ENCODE measurements around the gene ZSCAN10. TPM values are rescaled to one million over a fixed set of nuclear protein-coding genes. Genes with fewer than 3 reads are reported as not detected.
"Not testable (repeated sequence)": the region's sequence is repeated elsewhere in the genome, so short reads cannot be mapped to it uniquely, and the experiment has no call there.

The ZSCAN10 gene
- total RNA-seq, 2 experiments from 2014 or later: 0.36 to 0.56 TPM

DNA sequence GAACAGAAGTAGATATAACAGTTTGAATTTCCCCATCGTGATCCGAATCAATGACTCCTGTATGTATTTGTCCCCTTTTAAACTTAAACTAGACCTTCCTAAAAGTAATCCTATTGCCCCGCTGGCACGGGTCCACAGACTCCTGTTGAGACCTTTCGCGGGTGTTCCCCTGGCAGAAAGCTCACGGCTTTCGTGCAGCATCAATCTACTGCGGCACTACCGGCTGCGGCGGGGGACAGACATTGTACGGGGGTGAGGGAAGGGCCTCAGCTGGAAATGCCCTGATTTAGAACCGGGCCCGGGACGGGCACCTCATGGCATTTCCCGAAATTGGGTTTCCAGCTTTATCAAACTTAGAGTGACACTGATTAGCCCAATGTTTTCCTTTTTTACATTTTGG, 19.1 kb downstream of the ZSCAN10 start:
- H3K27me3 ChIP-seq (ENCODE audit: control insufficient read depth in 1 of 2, insufficient read depth in 2 of 2, low read length in 2 of 2): no peaks in the 10 kb centered on the region
- CTCF ChIA-PET: interaction anchor here (1.1 to 1.3 kb wide), 2 partner anchors 20 to 22 kb away, joined by 3 to 5 read pairs; no protein-coding TSS in a partner anchor
- Mint-ChIP-seq H3K4me3 (no peak overlapping the region), H3K4me1 (ENCODE audit: low read depth) (peaks cover 84% of the 10 kb centered on the region), H3K36me3 (ENCODE audit: low read depth) (peaks cover 7% of the 10 kb centered on the region), H3K9me3 (no peaks in the 10 kb centered on the region), H3K27me3 (no peaks in the 10 kb centered on the region), H3K27ac (peak overlapping the region; percentile 95)
- intact Hi-C loops (cut with DNase I, micrococcal nuclease): no loop called here
- DNase-seq (no peak), ATAC-seq (ENCODE audit: poor library complexity) (no peak)
- H3K27ac ChIP-seq (ENCODE audit: low read depth in 1 of 2, low read length in 2 of 2): no peak overlapping the region
- POLR2A ChIA-PET: interaction anchor here (1.0 to 1.6 kb wide), 3 partner anchors 9 to 15 kb away, joined by 3 to 5 read pairs (median 4); partner anchors contain the start of gene IL32
- no peaks in the 10 kb centered on the region for H3K36me3 ChIP-seq (ENCODE audit: insufficient read depth, low read length)
- H3K4me1 ChIP-seq (ENCODE audit: insufficient read depth, low read length): peaks cover 76% of the 10 kb centered on the region
- H3K4me3 ChIP-seq (ENCODE audit: low read length): no peak overlapping the region
- no peak for TF ChIP-seq CTCF (IDR thresholded peaks at IDR 0.05)
- H3K9me3 ChIP-seq (ENCODE audit: control insufficient read depth in 1 of 2, insufficient read depth in 1 of 2, low read length in 2 of 2): peaks cover 0 to 9% of the 10 kb centered on the region in 2 experiments

GRCh38 chr16:3076577-3076976, 22.5 kb downstream of the ZSCAN10 start:
- H3K9me3 ChIP-seq (ENCODE audit: control insufficient read depth in 1 of 2, insufficient read depth in 1 of 2, low read length in 2 of 2): peaks cover 0 to 9% of the 10 kb centered on the region in 2 experiments
- ATAC-seq (ENCODE audit: poor library complexity) (no peak), DNase-seq (peak in 1 of 14 experiments; percentile 41)
- Mint-ChIP-seq H3K36me3 (ENCODE audit: low read depth) (peaks cover 7% of the 10 kb centered on the region), H3K27me3 (no peaks in the 10 kb centered on the region), H3K9me3 (no peaks in the 10 kb centered on the region), H3K27ac (peak overlapping the region; percentile 95), H3K4me1 (ENCODE audit: low read depth) (peaks cover 91% of the 10 kb centered on the region), H3K4me3 (peak overlapping the region; percentile 80)
- no peaks in the 10 kb centered on the region for H3K27me3 ChIP-seq (ENCODE audit: control insufficient read depth in 1 of 2, insufficient read depth in 2 of 2, low read length in 2 of 2)
- H3K36me3 ChIP-seq (ENCODE audit: insufficient read depth, low read length): no peaks in the 10 kb centered on the region
- peaks cover 95% of the 10 kb centered on the region for H3K4me1 ChIP-seq (ENCODE audit: insufficient read depth, low read length)
- ChIA-PET CTCF (interaction anchor here (1.0 to 4.7 kb wide), 7 partner anchors 11 to 73 kb away, joined by 3 to 24 read pairs (median 3); partner anchors contain the start of gene IL32), POLR2A (interaction anchor here (1.1 to 5.9 kb wide), 16 partner anchors 11 to 207 kb away, joined by 3 to 137 read pairs (median 13); partner anchors contain the start of genes IL32, ZNF213, ZNF263 and ZSCAN10)
- intact Hi-C loops (cut with DNase I, micrococcal nuclease): loop anchor here in 1 of 2 experiments (2.0 kb wide), 1 partner anchor 22 kb away; the partner anchor contains the start of gene ZSCAN10
- peak overlapping the region; percentile 80 to 86 for H3K27ac ChIP-seq (ENCODE audit: low read depth in 1 of 2, low read length in 2 of 2)
- peak overlapping the region; percentile 26 for H3K4me3 ChIP-seq (ENCODE audit: low read length)
- no peak for TF ChIP-seq CTCF (IDR thresholded peaks at IDR 0.05)

- Mint-ChIP-seq H3K4me3 (peak overlapping the region; percentile 80), H3K4me1 (ENCODE audit: low read depth) (peaks cover 92% of the 10 kb centered on the region), H3K27ac (peak overlapping the region; percentile 95)
- H3K36me3 Mint-ChIP-seq (ENCODE audit: low read depth); H3K9me3 ChIP-seq (ENCODE audit: control insufficient read depth in 1 of 2, insufficient read depth in 1 of 2, low read length in 2 of 2); H3K27me3 ChIP-seq (ENCODE audit: control insufficient read depth in 1 of 2, insufficient read depth in 2 of 2, low read length in 2 of 2); H3K9me3 Mint-ChIP-seq; H3K27me3 Mint-ChIP-seq; H3K36me3 ChIP-seq (ENCODE audit: insufficient read depth, low read length); ATAC-seq (ENCODE audit: poor library complexity): not testable (repeated sequence)
- peak in 1 of 14 experiments; percentile 21 for DNase-seq
- peaks cover 95% of the 10 kb centered on the region for H3K4me1 ChIP-seq (ENCODE audit: insufficient read depth, low read length)
- peak overlapping the region; percentile 34 for H3K4me3 ChIP-seq (ENCODE audit: low read length)
- CTCF ChIA-PET: interaction anchor here (1.0 to 4.7 kb wide), 5 partner anchors 11 to 72 kb away, joined by 3 to 24 read pairs (median 4); partner anchors contain the start of gene IL32
- H3K27ac ChIP-seq (ENCODE audit: low read depth in 1 of 2, low read length in 2 of 2): peak overlapping the region; percentile 80 to 86
- POLR2A ChIA-PET: interaction anchor here (0.6 to 5.9 kb wide), 17 partner anchors 11 to 207 kb away, joined by 3 to 137 read pairs (median 13); partner anchors contain the start of genes IL32, ZNF213, ZNF263 and ZSCAN10
- intact Hi-C loops (cut with DNase I, micrococcal nuclease): loop anchor here in 1 of 2 experiments (2.0 kb wide), 1 partner anchor 23 kb away; the partner anchor contains the start of gene ZSCAN10
Measured at GRCh38 chr16:3075946-3076345, 23.1 kb downstream of the ZSCAN10 start.
